Adrenal gland (tissue), 12 donors: ENCODE data around the gene FAM162A. TPM values are rescaled to one million over a fixed set of nuclear protein-coding genes. Genes with fewer than 3 reads are reported as not detected.

Source experiments
- DNase-seq, 7 donors: peaks; one replicate each; pipeline ENCODE4 v3.0.0-alpha.2; 2019 to 2020
- H3K27ac ChIP-seq, 5 donors: fragments of 200-600 bp; sonication (generic) in 4 of 5; 1 replicate in 3 of 5; 2 replicates in 2 of 5; pipeline versions ENCODE4 v1.5.1 to v1.8.0; 2016 to 2020; ENCODE audit warnings: mild to moderate bottlenecking in 1 of 5
- H3K27me3 ChIP-seq: fragments of 200-600 bp; 2 replicates; pipeline ENCODE4 v1.8.0; 2021
- H3K36me3 ChIP-seq, 2 donors: fragments of 200-600 bp; replicated peaks in 1 of 2; 1 replicate in 1 of 2; 2 replicates in 1 of 2; pipeline versions ENCODE4 v1.5.1 to v1.8.0; 2018 to 2022
- H3K4me1 ChIP-seq, 2 donors: fragments of 200-600 bp; replicated peaks in 1 of 2; 1 replicate in 1 of 2; 2 replicates in 1 of 2; pipeline versions ENCODE4 v1.5.1 to v1.8.0; 2018 to 2021
- H3K4me3 ChIP-seq, 4 donors: fragments of 200-600 bp; sonication (generic) in 3 of 4; one replicate each; pipeline ENCODE4 v1.5.1; 2016 to 2018
- H3K9me3 ChIP-seq, 3 donors: fragments of 200-600 bp; sonication (generic) in 1 of 3; replicated peaks in 1 of 3; 1 replicate in 2 of 3; 2 replicates in 1 of 3; pipeline versions ENCODE4 v1.5.1 to v1.8.0; 2016 to 2021
- CTCF ChIP-seq, 6 experiments: fragments of 450-650 bp in 4 of 6; fragments of 200-600 bp in 2 of 6; sonication (generic) in 1 of 6; IDR thresholded peaks; 1 replicate in 5 of 6; 2 replicates in 1 of 6; pipeline versions ENCODE4 v1.5.1 to v1.8.0; 2016 to 2021; ENCODE audit warnings: antibody characterized with exemption in 6 of 6, mild to moderate bottlenecking in 2 of 6, moderate library complexity in 1 of 6
- POLR2A ChIP-seq, 2 donors: fragments of 450-650 bp; IDR thresholded peaks; one replicate each; pipeline ENCODE4 v1.6.1; 2017; ENCODE audit warnings: antibody characterized with exemption in 2 of 2, mild to moderate bottlenecking in 2 of 2, moderate library complexity in 1 of 2
- WGBS, 4 donors: extraction: QIAGEN DNeasy Blood & Tissue Kit in 2 of 4; methylation state at CpG; one replicate each; pipeline versions ENCODE4 v1.1.5 to v1.1.7; 2013 to 2017; 5-methylcytosine and 5-hydroxymethylcytosine counted together
- intact Hi-C, 2 donors: fragments of 100-400 bp; cut with DNase I; formaldehyde crosslinking; loops; one replicate each; pipeline versions ENCODE4 v1.14.1 to v1.15.0; 2022 to 2023
- polyA plus RNA-seq, 3 donors: library from polyadenylated mRNA; stranded (reverse); fragments of 200-250 nt in 2 of 3; fragments of 350-450 nt in 1 of 3; fragmentation: Illumina TruSeq in 1 of 3; extraction: RNeasy Lipid Tissue Mini Kit (QIAGEN cat#74804) in 1 of 3; gene quantifications; one replicate each; pipeline ENCODE4 v1.2.3, GENCODE V29; 2013 to 2014
- total RNA-seq, 9 donors: library from RNA; depleted of rRNA in 4 of 9; stranded (reverse); fragments of >200 nt in 4 of 9; fragments of 120-200 nt in 1 of 9; fragmentation: NEBNext Ultra II Directional in 1 of 9; extraction: Animal tissue kit (Norgen Biotek cat#: 25700) in 1 of 9; gene quantifications; one replicate each; pipeline versions ENCODE4 v1.1.0 to v1.2.4, GENCODE V29; 2013 to 2023
- donor health status: healthy with polysubstance abuse.
- donor health status: Bipolar disorder and iron deficiency.
- donor health status: DM: yes; HTN: yes; CAD: no.
- donor health status: DM: no; HTN: no; CAD: no.
- donor health status: DM: no; HTN: no; CAD: no.
- donor health status: DM: yes; HTN: yes; CAD: no.

Gene FAM162A
- total and polyA plus RNA-seq, 12 donors = 36.2 to 287 (median 79.7) TPM

GRCh38 chr3:122349171-122349570 is 34.8 kb upstream of the FAM162A start:
- Histone ChIP-seq H3K27ac (no peak overlapping the region), H3K4me3 (no peak overlapping the region), H3K9me3 (no peaks in the 10 kb centered on the region), H3K36me3 (no peaks in the 10 kb centered on the region), H3K27me3 (no peaks in the 10 kb centered on the region), H3K4me1 (no peaks in the 10 kb centered on the region)
- TF ChIP-seq CTCF (IDR thresholded peaks at IDR 0.05) = no peak
- DNase-seq = no peak
- intact Hi-C loops = no loop called here
- 75 to 100% (median 89%) methylated on average over 1 of the region's 1 CpG for WGBS, 4 donors

DNA sequence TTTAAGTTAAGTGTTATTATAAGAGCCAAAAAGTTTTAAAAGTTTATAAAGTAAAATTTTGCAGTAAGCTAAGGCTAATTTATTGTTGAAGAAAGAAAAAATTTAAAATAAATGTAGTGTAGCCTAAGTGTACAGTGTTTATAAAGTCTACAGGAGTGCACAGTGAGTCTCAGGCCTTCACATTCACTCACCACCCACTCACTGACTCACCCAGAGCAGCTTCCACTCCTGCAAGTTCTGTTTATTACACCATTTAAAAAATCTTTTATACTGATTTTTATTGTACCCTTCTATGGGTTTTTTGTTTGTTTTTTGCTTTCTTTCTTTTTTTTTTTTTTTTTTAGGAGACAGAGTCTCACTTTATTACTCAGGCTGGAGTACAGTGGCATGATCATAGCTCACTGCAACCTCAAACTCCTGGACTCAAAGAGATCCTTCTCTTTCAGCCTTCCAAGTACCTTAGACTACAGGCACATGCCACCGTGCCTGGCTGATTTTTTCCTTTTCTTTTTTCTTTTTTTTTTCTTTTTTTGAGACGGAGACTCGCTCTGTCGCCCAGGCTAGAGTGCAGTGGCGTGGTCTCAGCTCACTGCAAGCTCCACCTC is 33.1 kb upstream of the FAM162A start:
- Histone ChIP-seq H3K4me3 (no peak overlapping the region), H3K27ac (no peak overlapping the region), H3K4me1 (no peaks in the 10 kb centered on the region), H3K36me3 (no peaks in the 10 kb centered on the region), H3K9me3 (no peaks in the 10 kb centered on the region), H3K27me3 (no peaks in the 10 kb centered on the region)
- TF ChIP-seq CTCF (IDR thresholded peaks at IDR 0.05) = no peak
- no peak for TF ChIP-seq POLR2A (IDR thresholded peaks at IDR 0.05)
- intact Hi-C loops = no loop called here
- 81 to 83% (median 82%) methylated on average over 5 of the region's 5 CpGs for WGBS, 4 donors
- DNase-seq = peak in 2 of 7 donors; percentile 25 to 35

DNA sequence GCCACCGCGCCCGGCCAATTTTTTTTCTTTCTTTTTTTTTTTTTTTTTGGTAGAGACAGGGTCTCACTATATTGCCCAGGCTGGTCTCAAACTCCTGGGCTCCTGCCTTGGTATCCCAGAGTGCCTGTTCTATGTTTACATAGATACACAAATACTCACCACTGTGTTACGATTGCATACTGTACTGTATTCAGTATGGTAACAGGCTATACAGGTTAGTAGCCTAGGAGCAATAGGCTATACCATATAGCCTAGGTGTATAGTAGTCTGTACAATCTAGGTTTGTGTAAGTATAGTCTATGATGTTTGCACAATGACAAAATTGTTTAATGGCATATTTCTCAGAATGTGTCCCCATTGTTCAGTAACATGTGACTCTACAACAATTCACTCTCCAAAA is 32.4 kb upstream of the FAM162A start:
- WGBS, 4 donors = 82 to 100% (median 95%) methylated on average over 4 of the region's 4 CpGs
- intact Hi-C loops = no loop called here
- H3K27me3 ChIP-seq = no peaks in the 10 kb centered on the region

DNA sequence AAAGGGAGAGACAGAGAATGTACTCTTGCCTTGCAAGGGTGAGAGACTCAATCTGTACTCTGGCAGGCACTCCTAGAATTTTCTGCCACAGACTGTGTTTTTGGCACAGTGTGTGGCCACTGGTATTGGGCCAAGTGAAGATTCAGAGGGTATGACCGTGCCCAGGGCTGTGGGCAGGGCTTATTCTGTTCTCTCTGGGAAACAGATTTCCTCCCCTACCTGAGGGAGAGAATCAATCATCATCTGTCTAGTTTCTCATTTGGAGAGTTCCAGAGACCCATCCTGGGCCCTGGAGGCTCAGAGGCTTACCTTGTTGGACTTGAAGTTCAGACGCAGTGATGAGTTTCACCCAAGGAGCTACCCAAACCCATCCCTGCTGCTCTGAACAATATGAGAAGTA is 30.8 kb upstream of the FAM162A start:
- no peaks in the 10 kb centered on the region for H3K27me3 ChIP-seq
- TF ChIP-seq CTCF (IDR thresholded peaks at IDR 0.05) (no peak), POLR2A (IDR thresholded peaks at IDR 0.05) (no peak)
- H3K9me3 ChIP-seq = no peaks in the 10 kb centered on the region
- H3K4me1 ChIP-seq = no peaks in the 10 kb centered on the region
- no peak overlapping the region for H3K27ac ChIP-seq
- 27 to 57% (median 55%) methylated on average over 2 of the region's 2 CpGs for WGBS, 4 donors
- H3K4me3 ChIP-seq = no peak overlapping the region
- intact Hi-C loops = no loop called here
- no peaks in the 10 kb centered on the region for H3K36me3 ChIP-seq
- DNase-seq = peak; percentile 56 to 71 (median 64)

More for the DNA sequence above, 32.4 kb upstream of the FAM162A start:
- no peak overlapping the region for H3K27ac ChIP-seq
- DNase-seq = no peak
- no peaks in the 10 kb centered on the region for H3K4me1 ChIP-seq
- TF ChIP-seq CTCF (IDR thresholded peaks at IDR 0.05) = no peak
- no peak for TF ChIP-seq POLR2A (IDR thresholded peaks at IDR 0.05)
- H3K36me3 ChIP-seq = no peaks in the 10 kb centered on the region
- H3K9me3 ChIP-seq = no peaks in the 10 kb centered on the region
- H3K4me3 ChIP-seq = no peak overlapping the region
